NB4 (cell line): ENCODE measurements around the gene CILP2.

ENCODE experiments used
- MAX ChIP-seq: IDR thresholded peaks from 2 replicates; pipeline ENCODE4 v1.6.1; 2011; ENCODE audit warnings: low read depth, low read length
- MYC ChIP-seq: IDR thresholded peaks from 2 replicates; pipeline ENCODE4 v1.6.1; 2011; ENCODE audit warnings: low read depth, low read length
- POLR2A ChIP-seq: IDR thresholded peaks from 2 replicates; pipeline ENCODE4 v1.6.1; 2011; ENCODE audit warnings: mild to moderate bottlenecking; ENCODE audit not compliant: insufficient read length; ENCODE audit errors: extremely low read depth
- TF ChIP-seq, protein P1 (sequence below): IDR thresholded peaks from one replicate; pipeline ENCODE4 v1.5.1; 2012; ENCODE audit warnings: low read depth, low read length

GRCh38 chr19:19542507-19542906 lies 4.4 kb downstream of the CILP2 start:
- TF ChIP-seq, protein P1, sequence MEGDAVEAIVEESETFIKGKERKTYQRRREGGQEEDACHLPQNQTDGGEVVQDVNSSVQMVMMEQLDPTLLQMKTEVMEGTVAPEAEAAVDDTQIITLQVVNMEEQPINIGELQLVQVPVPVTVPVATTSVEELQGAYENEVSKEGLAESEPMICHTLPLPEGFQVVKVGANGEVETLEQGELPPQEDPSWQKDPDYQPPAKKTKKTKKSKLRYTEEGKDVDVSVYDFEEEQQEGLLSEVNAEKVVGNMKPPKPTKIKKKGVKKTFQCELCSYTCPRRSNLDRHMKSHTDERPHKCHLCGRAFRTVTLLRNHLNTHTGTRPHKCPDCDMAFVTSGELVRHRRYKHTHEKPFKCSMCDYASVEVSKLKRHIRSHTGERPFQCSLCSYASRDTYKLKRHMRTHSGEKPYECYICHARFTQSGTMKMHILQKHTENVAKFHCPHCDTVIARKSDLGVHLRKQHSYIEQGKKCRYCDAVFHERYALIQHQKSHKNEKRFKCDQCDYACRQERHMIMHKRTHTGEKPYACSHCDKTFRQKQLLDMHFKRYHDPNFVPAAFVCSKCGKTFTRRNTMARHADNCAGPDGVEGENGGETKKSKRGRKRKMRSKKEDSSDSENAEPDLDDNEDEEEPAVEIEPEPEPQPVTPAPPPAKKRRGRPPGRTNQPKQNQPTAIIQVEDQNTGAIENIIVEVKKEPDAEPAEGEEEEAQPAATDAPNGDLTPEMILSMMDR = no peak
- no peak for TF ChIP-seq MAX
- no peak for TF ChIP-seq POLR2A
- TF ChIP-seq MYC = no peak
